GM18520 (cell line): ENCODE data around the gene CBL.
"Not testable (repeated sequence)": the region's sequence is repeated elsewhere in the genome, so short reads cannot be mapped to it uniquely, and the experiment has no call there.

ENCODE experiments used
- ATAC-seq: cut with Tn5 transposase; IDR thresholded peaks from one replicate; pipeline ENCODE4 v1.9.1; 2021; ENCODE audit not compliant: unreplicated experiment

The CBL gene

DNA sequence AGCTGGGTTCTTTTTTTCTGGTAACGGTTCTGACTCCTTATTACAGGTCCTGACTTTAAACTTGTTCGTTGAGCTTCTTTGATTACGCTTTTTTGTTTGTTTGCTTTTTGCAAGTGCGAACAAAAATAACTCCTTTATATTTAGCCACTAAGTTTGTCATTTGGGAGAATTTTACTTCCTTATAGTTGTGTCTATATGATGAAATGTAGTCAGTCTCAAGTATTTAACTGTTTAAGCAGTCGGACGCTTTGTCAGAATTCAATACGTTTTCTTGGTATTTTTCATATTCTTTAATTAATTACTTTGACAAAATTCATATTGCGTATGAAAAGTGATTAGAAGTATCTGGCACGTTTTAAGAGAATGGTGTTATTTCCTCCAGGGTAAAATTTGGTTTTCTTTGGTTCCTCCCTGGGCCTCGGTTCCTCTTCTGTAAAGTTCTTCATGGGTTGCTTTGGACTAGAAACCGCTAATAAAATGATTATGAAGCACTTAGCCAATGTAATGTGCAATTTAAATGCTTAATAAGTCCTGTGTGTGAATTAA lies 1.3 kb downstream of the CBL start:
- no peak for ATAC-seq

DNA sequence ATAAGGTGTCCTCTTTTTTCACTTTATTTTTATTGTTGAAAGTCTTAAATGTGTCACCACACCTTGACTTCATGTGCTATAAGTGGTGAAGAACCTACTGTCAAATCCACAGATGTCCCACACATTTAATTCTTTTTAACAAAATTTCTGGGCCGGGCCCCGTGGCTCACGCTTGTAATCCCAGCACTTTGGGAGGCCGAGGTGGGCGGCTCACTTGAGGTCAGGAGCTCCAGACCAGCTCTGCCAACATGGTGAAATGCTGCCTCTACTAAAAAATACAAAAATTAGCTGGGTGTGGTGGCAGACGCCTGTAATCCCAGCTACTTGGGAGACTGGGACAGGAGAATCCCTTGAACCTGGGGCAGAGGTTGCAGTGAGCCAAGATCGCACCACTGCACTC lies 3.0 kb downstream of the CBL start:
- ATAC-seq, result no peak

DNA sequence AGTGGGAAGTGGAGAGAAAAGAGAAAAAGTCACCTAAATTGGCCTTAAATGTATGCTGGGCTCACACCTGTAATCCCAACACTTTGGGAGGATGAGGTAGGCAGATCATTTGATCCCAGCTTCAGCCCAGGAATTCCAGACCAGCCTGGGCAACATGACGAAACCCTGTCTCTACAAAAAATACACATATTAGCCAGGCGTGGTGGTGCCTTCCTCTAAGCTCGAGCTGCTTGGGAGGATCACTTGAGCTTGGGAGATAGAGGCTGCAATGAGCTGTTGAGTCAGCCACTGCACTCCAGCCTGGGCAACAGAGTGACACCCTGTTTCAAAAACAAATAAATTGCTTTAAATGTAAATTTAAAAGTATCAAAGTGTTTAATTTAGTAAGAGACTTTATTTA lies 3.9 kb downstream of the CBL start:
- ATAC-seq, result no peak

- no peak for ATAC-seq
Measured at GRCh38 chr11:119218141-119218878, 12.2 kb downstream of the CBL start.

- ATAC-seq, result no peak
Measured at GRCh38 chr11:119222308-119222707, 16.2 kb downstream of the CBL start.

DNA sequence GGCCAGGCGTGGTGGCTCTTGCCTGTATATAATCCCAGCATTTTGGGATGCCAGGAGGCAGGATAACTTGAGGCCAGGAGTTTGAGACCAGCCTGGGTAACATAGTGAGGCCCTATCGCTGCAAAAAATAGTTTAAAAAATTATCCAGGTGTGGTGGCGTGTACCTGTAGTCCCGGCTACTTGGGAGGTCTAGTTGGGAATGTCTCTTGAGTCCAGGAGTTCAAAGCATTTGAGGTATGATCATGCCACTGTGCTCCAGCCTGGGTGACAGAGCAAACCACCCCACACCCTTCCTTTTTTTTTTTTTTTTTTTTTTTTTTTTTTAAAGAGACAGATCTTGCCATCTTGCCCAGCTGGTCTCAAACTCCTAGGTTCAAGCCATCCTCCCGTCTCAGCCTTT lies 16.8 kb downstream of the CBL start:
- no peak for ATAC-seq

DNA sequence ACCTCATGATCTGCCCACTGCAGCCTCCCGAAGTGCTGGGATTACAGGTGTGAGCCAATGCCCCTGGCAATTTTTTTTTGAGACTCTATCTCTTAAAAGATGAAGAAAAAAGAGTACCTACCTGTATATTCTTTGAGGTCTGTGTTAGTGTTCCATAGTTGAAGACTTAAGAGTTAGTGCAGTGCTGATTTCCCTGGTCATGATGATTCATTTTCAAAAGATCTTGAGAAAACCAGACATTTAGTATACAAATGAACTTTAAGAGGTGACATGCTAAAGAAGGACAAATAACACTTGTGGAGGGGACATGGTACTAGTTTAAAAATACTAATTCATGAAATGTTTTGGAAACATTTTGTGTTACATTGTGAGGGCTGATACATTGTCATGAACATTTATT lies 17.7 kb downstream of the CBL start:
- no peak for ATAC-seq

- ATAC-seq, result not testable (repeated sequence)
Measured at GRCh38 chr11:119228535-119229287, 22.6 kb downstream of the CBL start.

- ATAC-seq, result no peak
Measured at GRCh38 chr11:119229288-119229672, 23.1 kb downstream of the CBL start.

GRCh38 chr11:119229741-119230140 lies 23.6 kb downstream of the CBL start:
- no peak for ATAC-seq

GRCh38 chr11:119236490-119236889 lies 30.4 kb downstream of the CBL start:
- ATAC-seq, result no peak

DNA sequence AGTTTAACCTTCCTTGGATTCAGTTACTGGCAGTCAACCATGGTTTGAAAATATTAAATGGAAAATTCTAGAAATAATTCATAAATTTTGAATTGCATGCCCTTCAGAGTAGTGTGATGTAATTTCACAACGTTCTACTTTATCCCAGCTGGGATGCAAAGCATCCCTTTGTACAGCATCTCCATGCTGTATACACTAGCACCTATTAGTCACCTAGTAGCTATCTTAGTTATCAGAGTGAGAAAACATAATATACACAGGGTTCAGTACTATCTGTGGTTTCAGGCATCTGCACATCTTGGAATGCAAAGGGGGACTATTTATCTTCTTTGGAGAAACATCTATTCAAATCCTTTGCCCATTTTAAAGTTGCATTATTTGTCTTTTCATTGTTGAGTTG lies 30.8 kb downstream of the CBL start:
- ATAC-seq, result no peak

GRCh38 chr11:119237515-119237914 lies 31.4 kb downstream of the CBL start:
- no peak for ATAC-seq

DNA sequence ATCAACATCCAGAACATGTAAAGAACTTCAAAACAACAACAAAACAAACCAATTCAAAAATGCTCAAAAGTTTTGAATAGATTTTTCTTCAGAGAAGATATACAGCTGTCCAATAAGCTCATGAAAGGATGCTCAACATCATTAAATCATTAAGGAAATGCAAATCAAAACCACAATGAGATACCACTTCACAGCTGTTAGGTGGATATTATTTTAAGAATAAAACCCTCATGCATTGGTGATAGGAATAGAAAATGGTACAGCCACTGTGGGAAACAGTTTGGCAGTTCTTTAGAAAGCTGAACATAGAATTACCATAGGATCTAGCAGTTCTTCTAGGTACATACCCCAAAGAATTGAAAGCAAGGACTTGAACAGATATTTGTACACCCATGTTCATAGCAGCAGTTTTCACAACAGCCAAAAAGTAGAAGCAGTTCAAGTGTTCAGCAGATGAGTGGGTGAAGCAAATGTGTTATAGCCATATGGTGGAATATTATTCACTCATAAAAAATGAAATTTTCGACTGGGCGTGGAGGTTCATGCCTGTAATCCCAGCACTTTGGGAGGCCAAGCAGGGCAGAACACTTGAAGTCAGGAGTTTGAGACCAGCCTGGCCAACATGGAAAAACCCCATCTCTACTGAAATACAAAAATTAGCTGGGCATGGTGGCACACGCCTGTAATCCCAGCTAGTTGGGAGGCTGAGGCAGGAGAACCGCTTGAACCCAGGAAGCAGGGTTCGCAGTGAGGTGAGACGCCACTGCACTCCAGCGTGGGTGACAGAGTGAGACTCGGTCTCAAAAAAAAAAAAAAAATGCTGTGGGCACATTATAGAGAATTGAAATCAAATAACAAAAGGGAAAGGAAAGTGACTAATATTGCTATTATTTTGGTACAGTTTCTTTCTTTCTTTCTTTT lies 42.9 kb downstream of the CBL start:
- no peak for ATAC-seq

- ATAC-seq, result no peak
Measured at GRCh38 chr11:119249671-119250010, 43.5 kb downstream of the CBL start.

- no peak for ATAC-seq
Measured at GRCh38 chr11:119251114-119251513, 45.0 kb downstream of the CBL start.

DNA sequence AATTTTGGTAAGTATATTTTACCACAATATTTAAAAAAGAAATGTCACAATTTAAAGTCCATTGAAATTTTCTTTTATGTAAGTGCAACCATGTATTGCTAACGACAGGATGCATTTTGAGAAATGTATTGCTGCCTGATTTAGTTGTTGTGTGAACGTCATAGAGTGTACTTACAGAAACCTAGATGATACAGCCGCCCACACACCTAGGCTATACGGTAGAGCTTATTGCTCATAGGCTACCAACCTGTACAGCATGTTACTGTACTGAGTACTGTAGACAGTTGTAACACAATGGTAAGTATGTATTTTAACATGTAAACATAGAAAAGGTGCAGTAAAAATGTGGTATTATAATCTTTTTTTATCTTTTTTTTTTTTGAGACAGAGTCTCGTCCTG lies 48.1 kb downstream of the CBL start:
- no peak for ATAC-seq

- ATAC-seq, result no peak
Measured at GRCh38 chr11:119258180-119258579, 52.0 kb downstream of the CBL start.

- no peak for ATAC-seq
Measured at GRCh38 chr11:119258983-119259382, 52.8 kb downstream of the CBL start.

GRCh38 chr11:119262668-119263351 lies 56.7 kb downstream of the CBL start:
- peak; percentile 25 for ATAC-seq
